Activated T-cell treated with anti-CD3 and anti-CD28 coated beads for 24 hours (primary cell): ENCODE measurements around the gene SLC6A6.

Experiments used
- DNase-seq: peaks from one replicate; pipeline ENCODE4 v3.0.0-alpha.2; 2020; ENCODE audit warnings: low read depth

SLC6A6 gene

DNA sequence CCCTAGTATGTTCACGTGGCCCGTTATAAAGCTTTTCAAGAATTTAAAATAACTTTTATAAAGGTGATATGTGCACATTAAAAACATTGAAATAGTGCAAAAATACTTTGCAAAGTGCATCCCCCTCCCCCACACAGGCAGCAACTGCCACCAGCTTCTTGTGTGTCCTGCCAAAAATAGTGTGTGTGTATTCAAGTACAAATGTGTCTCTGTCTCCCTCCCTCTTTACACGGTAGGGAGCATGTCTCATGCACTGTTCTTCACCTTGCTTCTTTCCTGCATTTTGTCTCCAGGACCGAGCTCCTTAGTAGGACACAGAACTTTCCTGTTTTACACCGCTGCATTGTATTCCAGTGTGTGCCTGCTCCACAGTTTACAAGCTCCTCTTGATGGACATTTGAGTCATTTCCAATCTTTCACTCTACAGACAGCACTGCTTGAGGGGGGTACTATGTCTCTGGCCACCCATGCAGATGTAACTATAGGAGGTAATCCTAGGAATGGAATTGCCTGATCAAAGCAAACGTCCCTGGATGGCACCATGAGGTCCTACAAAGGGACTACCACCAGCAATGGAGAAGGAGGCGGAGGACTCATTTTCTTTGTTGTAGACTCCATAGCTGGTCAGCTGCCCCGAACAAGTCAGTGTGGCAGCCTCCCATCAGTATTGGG lies 52.4 kb downstream of the SLC6A6 start:
- DNase-seq, result no peak

DNA sequence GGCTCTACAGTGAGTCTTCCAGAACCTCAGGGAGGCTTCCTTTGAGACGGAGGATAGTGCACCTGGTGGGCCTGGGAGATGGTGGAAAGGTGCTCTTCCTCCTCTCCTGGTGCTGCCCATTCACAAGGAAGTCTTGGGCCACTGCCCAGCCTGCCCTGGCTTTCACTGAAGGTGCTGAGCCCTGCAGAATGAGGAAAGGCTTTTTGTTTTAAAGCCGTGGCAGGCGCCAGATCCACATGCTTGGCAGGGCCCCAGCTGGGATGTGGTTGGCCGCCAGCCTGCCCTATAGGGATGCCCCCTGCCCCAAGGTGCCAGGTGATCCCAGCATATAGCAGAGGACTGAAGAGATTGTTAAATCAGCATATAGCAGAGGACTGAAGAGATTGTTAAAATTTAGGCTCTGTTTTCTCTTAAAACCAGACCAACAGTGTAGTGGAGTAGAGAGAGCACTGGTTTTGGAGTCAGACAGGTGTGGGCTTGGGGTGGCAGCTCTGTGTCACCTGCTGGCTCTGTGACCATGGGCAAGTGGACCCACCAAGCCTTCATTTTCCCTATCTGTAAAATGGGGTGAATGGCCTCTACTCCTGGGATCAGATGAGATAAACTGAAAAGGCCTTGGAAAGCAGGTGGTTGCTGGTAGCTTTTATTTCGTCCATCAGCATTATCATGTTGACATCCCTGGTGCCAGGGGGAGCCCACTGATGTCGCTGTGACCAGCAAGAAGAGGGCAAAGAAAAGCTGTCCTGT lies 53.3 kb downstream of the SLC6A6 start:
- DNase-seq, result no peak

DNA sequence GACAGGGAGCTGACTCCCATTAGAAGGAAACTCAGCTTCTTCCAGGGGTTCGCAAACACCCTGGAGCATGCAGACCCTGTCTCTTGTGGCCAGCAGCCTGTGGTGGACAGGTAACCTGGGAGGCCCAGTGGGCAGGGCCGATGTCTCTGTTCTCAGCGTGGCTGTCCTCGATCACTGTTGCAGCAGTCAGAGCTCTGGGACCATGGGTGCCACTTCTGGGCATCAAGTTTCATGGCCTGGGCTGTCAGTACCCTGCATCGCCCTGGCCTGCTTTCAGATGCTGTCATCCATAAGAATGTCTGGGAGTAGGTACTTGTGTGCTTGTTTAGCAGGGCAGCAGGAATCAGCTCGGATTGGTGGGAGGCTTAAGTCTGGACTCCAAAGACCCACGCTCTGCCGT lies 54.4 kb downstream of the SLC6A6 start:
- DNase-seq, result no peak

DNA sequence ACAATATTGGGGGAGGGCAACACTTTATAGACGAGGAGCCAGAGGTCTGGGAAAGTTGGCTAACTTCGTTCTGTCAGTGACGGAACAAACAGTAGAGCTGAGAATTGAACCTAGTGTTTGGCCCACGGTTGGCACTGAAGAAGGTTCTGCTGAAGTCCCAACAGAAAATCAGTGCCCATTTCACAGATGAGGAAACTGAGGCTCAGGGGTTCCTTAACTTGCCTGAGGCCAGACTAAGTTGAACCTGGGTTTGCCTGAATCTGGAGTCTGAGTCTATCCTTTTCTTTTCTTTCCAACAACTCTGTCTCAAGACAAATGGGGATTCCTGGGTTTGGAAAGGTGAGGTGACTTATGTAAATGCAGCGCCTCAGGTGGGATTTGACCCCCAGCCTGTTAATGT lies 55.1 kb downstream of the SLC6A6 start:
- DNase-seq, result no peak

DNA sequence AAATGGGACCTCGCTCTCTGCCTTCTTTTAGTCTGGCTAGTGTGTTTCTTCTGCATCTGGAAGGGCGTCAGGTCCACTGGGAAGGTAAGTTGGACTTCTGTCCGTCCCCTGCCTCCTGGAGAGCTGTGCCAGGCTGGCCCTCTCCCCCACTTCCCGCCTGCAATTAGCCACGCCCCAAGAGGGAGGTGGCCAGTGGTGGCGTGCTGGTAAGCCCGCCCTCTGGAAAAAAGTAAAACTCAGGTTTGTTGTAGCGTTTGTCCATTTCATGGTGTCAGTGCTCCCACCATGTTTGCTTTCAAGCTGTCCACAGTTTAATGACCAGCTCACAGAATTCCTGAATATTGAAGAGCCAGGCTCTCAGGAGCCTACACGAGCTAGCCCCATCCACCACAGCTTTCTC lies 55.6 kb downstream of the SLC6A6 start:
- no peak for DNase-seq

DNA sequence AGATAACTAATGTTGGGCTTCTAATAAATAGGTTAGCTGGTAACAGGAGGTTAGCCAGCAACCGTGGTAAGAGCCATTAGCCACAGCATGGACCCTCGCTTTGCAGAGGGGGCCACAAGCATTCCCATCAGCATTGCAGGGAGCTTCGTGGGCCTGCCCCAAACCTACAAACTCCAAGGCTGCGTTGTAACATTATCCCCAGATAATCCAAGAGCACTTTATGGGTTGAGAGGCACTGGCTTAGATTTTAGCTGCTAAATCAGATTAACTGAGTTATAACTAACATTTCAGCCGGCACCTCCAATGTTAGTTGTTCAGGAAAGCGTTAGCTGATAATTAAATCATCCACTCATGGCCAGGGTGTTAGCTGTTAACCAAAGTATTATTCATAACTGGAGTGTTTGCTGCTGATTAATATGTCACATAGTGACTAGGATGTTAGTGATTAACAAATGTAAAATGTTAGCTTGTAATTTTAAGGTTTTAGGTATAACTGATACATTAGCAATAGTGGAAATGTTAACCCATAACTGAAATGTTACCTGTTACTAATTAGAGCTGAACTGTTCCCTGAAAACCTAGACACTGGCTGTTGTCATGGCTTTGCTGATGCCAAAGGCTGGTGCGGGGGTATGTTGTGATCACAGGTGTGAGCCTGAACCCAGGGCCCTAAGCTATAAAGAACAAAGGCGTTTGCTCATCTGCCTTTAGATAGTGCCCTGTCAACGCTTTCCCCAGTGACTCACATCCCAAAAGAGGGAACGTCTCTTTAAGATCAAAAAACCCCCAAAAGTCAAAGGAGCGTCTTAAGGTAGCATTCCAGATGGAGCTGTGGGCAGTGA lies 56.2 kb downstream of the SLC6A6 start:
- DNase-seq, result no peak

DNA sequence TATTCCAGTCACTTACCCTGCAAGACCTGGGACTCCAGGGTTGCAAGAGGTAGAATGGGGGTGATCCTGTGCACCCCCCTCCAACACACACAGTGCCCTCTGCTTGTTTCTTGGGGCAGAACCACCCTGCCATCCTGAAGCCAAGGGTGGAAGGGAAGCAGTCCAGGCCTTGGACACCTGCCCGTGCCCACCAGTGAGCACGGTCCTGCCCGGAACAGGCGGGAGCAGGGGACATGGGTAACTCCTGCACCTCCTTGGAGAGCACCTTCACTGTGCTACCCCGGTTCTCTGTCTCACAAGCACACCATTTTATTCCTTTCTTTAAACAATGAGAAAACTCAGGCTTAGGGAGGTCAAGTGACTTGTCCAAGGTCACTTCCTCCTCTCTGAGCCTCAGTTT lies 57.0 kb downstream of the SLC6A6 start:
- DNase-seq, result no peak

DNA sequence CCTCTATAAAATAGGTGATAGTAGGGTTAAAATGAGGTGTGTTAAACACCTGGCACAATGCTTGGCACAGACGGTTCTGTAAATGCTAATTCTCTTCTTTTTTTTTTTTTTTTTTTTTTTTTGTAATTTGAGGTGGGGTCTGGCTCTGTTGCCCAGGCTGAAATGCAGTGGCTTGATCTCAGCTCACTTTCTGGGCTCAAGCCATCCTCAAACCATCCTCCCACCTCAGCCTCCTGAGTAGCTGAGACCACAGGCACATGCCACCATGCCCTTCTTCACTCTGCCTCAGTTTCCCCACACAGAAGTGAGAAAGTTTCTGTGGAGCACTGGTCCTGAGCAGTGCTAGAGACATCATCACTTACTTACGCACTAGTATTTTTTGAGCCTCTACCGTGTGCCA lies 57.4 kb downstream of the SLC6A6 start:
- DNase-seq, result no peak

DNA sequence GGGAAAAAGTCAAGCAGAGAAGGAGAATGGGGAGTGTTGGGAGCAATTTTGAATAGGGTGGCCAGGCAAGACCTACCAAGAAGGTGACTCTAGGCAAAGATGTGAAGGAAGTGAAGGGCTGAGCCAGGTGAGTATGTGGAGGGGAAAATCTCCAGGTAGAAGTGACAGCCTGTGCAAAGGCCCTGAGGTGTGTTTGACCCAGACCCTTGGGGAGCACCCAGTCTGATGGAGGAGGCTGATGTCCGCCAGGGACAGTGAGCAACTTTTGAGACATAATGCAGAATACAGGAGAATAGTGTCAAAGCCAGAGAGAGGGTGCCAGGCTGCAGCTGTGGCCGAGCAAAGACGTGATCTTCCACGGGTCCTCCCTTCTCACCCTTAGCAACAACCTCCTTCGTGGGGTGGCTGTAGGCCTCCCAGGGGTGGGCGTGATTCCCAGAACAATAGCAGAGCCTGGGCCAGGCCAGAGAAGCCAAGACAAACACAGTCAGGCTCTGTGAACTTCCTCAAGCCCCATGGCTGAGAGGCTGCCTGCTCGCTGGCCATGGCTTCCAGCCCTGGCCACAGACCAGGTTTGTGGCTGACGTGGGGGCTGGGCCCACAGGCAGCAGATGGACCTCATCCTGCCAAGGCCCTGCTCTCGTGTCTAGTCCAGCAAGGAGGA lies 58.1 kb downstream of the SLC6A6 start:
- DNase-seq, result no peak

DNA sequence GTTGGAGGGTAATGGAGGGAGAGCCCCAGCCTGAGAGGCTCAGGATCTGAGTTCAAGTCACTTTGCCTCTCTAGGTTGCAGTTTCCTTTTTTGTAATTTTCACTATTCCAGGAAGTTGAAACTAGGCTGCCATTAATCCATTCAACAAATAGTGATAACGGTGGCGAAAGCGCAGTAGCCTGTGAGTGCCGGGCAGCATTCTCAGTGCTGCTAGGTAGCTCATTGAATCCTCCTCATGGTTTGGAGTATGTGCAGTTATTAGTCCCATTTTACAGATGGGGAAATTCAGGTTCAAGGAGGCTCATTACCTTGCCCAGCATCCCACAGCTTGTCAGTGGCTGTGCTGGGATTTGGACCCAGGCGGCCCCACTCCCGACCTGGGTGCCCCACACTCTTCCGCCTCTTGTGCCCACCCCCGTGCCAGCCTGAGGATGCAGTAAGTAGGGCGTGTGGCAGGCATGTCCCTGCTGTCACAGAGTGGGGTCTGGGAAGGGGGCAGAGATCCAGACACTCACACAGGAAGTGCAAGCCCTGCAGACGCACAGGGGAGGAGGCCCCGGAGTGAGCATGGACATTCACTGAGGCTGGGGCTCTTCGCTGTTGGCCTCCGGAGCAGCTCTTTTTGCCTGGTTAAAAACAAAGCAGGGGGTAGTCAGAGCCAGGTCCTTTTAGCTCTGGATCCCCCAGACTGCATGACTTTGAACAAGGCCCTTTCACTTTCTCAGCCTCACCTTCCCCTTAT lies 58.8 kb downstream of the SLC6A6 start:
- DNase-seq, result no peak

DNA sequence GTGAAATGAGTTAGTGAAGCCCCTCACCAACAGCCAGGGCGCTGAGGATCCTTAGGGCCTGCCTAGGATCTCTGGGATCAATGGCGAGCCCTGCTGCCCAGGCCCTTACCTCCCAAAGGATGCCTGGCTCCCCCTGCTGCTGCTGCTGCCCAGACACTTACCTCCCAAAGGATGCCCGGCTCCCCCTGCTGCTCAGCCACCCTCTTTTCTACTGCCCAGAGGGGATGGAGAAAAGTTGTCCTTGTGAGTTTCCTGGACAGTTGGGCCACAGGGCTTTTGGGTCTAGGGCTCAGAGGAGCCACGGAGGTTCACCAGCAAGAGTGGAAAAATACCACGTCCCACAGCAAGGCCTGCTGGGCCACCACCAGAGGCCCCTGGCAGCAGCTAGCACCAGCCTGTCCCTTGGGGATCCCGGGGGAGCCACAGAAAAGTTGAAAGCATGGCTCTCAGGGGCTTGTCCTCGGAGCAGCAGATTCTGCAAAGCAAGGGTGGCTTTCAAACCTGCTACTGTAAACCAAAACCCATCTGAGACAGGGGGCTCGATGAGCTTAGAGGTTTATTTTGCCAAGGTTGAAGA lies 59.4 kb downstream of the SLC6A6 start:
- no peak for DNase-seq

DNA sequence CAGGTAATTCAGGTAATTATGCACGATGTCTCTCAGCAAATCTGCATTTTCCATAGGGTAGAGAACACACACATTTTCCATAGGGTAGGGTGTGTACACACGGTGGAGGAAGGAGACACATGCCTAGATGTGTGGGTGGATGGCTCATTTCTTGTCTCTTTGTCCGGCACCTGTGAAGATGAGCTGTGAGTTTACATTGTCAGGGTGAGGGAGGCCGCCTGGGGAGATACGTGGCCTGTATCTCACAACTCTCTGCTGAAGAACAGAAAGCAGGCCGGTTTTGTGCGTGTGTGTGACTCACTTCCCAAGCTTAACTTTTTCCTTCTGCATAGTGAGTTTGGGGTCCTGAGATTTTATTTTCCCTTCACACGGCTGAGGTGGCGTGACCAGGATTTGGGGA lies 60.3 kb downstream of the SLC6A6 start:
- DNase-seq, result no peak

DNA sequence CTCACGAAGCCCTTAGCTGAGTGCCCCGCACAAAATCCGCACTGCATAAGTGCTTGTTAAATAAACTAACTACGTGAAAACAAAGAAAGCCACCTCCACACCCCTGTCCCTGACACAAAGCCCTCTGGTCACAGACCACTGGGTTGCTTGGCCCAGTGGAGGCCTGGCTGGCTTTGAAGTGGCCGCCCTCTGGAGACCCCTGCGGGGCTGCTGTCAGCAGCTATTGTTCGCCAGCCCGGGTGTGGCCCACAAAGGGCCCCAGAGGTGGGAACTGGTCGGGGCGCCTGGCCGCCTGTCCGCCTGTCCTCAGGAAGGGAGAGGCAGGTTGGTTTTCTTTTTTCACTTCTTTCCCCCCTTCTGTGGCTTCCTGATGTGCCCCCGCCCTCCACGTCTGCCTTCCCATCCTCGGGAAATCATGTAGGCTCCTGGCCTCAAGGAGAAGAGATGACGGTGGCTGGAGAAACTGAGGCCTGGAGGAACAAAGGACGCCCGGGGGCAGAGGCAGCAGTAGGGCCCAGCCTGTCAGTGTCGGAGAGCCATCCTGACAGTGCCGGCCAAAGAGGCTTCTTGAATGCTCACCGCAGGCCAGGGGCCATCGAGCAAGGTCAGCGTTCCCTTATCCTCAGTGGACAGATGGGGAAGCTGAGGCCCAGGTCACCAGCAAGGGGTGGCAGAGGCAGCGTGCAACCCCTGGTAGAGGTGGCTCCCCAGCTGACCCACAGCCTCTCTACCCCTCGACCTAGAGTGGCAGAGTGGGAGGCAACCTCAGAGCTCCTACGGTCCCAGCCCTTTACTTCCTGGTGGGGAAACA lies 61.1 kb downstream of the SLC6A6 start:
- DNase-seq, result no peak

DNA sequence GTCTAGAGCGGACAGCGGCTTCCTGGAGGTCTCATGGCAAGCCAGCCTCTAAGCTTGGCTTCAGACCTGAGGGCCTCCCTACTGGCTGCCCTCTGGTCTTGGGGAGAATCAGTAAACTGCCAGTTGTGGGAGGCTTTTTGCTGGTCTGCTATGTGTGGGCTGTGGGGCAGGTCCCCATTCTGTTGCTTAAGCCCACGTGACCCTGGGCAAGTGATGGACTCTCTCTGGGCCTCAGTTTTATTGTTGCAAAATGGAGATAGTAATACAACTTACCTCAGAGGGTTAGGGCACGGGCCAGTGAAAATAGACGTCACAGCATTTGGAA lies 61.7 kb downstream of the SLC6A6 start:
- DNase-seq, result no peak

DNA sequence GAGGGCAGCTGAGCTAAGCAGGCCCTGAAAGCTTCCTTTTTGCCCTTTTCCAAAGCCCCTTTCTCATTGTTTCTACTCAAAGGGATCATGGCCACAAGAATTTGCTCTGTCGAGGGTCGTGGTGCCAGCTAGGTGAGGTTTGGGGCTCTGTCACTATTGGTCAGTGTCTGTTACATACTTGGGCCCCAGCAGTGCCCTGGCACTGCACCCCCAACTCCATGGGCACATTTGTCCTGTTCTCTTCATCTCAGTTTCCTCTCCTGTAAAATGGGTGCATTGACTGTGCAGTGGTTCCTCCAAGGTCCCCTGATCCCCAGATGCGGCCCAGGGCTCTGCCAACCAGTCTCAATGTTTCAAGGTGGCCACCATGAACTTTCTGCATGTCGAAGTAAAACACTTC lies 62.1 kb downstream of the SLC6A6 start:
- no peak for DNase-seq

DNA sequence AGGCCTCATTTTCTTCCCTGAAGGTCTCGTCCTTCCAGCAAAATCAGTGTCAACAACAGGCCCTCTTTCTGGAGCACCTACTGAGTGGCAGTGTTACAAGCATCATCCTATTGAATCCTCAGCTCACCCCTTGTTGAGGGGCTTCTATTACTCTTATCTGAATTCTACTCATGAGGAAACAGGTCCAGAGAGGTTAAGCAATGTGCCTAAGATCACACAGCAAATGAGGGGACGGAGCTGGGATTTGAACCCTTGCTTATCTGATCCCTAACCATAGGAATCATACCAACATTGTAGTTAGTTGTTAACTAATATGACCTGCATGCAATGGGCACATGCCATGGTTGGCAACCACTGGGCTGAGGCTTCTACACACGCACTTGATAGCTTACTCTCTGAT lies 63.0 kb downstream of the SLC6A6 start:
- DNase-seq, result no peak

DNA sequence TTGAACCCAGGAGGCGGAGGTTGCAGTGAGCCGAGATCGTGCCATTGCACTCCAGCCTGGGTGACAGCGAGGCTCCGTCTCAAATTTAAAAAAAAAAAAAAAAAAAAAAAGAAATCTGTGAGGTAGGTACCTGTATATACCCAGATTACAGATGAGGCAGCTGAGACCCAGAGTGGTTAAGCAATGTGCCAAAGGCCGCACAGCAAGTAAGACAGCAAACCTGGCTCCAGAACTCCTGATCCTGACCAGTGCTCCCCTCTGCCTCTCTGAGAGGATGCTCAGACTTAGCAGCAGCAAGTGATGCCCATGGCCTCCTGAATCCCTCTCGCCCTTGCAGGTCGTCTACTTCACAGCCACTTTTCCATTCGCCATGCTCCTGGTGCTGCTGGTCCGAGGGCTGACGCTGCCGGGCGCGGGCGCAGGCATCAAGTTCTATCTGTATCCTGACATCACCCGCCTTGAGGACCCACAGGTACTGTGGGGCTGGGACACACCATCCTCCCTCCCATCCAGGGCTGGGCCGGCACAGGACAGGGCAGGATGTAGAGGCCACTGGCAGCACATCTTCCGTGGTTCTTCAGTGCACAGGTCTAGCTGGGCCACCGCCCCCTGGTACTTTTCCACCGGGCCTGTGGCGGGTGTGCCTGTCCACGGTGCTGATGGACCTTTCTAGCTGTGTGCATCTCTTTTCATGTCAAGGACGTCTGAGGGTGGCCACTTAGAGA lies 63.9 kb downstream of the SLC6A6 start:
- no peak for DNase-seq

DNA sequence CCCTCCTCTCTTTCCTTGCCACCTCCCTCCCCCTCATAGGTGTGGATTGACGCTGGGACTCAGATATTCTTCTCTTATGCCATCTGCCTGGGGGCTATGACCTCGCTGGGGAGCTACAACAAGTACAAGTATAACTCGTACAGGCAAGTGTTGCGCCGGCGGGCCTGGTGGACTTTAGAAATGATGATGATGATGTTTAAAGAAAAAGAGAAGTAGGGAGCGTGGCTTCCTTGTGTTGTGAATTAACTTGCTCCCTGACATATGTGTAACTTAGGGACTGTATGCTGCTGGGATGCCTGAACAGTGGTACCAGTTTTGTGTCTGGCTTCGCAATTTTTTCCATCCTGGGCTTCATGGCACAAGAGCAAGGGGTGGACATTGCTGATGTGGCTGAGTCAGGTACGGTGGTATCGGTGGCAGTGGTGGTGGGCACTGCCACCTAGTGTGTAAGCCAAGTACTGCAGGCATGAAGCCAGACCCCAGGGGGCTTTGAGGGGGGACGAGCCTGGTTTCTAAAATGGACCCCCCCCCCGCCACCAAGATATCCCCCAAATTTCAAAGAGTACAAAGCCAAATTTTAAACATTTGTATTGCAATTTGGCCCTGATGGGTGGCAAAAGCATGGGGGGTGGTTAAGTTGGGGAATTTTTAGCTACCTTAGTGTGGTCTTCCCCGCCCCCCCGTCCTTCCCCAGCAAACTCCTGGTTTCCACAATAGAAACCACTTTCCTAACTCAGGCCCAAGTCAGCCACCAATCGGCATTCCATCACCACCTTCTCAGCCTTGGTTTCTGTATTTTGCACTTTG lies 65.6 kb downstream of the SLC6A6 start:
- peak; percentile 23 for DNase-seq

DNA sequence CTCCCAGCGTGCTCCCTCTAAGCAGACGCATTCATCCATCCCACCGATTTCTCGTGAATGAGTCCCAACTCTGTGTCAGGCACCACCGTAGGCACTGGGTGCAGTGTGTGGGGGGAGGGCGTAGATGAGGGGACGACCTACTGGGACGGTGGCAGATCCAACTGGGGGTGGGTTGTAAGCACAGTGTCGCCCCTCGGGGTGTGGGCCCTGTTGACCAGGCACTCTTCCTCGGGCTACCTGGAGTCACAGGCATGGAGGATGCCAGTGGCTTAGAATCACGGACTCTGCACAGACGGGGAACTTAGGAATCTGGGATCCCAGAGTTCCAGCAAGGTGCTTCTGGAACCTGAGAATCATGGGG lies 66.2 kb downstream of the SLC6A6 start:
- DNase-seq, result no peak
